ENCODE measurements around the gene SLC25A6. TPM values are rescaled to one million over a fixed set of nuclear protein-coding genes. Genes with fewer than 3 reads are reported as not detected.

SLC25A6 gene
- polyA plus RNA-seq, 1 of the 3 experiments (the other 2 are of a cell fraction): 981 TPM

- Histone ChIP-seq H3K9me3 (no peaks in the 10 kb centered on the region), H3K4me2 (no peak overlapping the region), H3K79me2 (ENCODE audit: insufficient read depth) (no peaks in the 10 kb centered on the region), H3K36me3 (replicated peaks in 1 of 2; ENCODE audit: control insufficient read depth in 1 of 2, insufficient read depth in 2 of 2, low read length in 1 of 2) (peaks cover 0 to 12% of the 10 kb centered on the region in 2 experiments), H2AFZ (ENCODE audit: low read depth) (no peak overlapping the region), H3K4me3 (ENCODE audit: low read depth in 2 of 2, low read length in 1 of 2) (no peak overlapping the region), H3K27ac (ENCODE audit: low read depth in 2 of 2, low read length in 1 of 2) (no peak overlapping the region), H4K20me1 (ENCODE audit: insufficient read depth) (no peaks in the 10 kb centered on the region), H3F3A (replicated peaks; ENCODE audit: insufficient read depth) (no peaks in the 10 kb centered on the region), H3K4me1 (ENCODE audit: control insufficient read depth in 1 of 2, insufficient read depth in 2 of 2, low read depth in 1 of 2, low read length in 1 of 2) (no peaks in the 10 kb centered on the region), H3K9ac (no peak overlapping the region), H3K27me3 (ENCODE audit: insufficient read depth) (no peaks in the 10 kb centered on the region), H3K9me2 (no peaks in the 10 kb centered on the region)
- ChIA-PET POLR2A (no interaction called here), CTCF (no interaction called here)
- WGBS (ENCODE audit: low lambda C conversion rate): 97% methylated on average over 10 of the region's 10 CpGs
- no peak for DNase-seq
- TF ChIP-seq MEF2A (IDR thresholded peaks at IDR 0.05; ENCODE audit: borderline replicate concordance, low read depth) (no peak), YY1 (IDR thresholded peaks at IDR 0.05; ENCODE audit: low read depth) (no peak), CTCF (IDR thresholded peaks at IDR 0.05) (no peak), SIN3A (IDR thresholded peaks at IDR 0.05; ENCODE audit: borderline replicate concordance, low read depth, low read length) (no peak), CHD2 (IDR thresholded peaks at IDR 0.05; ENCODE audit: low read length, partially characterized antibody) (no peak), TEAD4 (IDR thresholded peaks at IDR 0.05; ENCODE audit: borderline replicate concordance, insufficient read depth) (no peak), MXI1 (IDR thresholded peaks at IDR 0.05; ENCODE audit: low read depth, low read length) (no peak), PBX3 (IDR thresholded peaks at IDR 0.05) (no peak), EZH2phosphoT487 (IDR thresholded peaks at IDR 0.05; ENCODE audit: borderline replicate concordance, low read depth) (no peak), RCOR1 (IDR thresholded peaks at IDR 0.05; ENCODE audit: low read length) (no peak), RAD21 (IDR thresholded peaks at IDR 0.05; ENCODE audit: low read length) (no peak), FOXJ3 (CRISPR knock-in tag; IDR thresholded peaks at IDR 0.05) (no peak), GABPA (IDR thresholded peaks at IDR 0.05; ENCODE audit: low read depth) (no peak), MAX (IDR thresholded peaks at IDR 0.05; ENCODE audit: low read depth) (no peak), FOSL2 (IDR thresholded peaks at IDR 0.05; ENCODE audit: borderline replicate concordance, low read depth) (no peak), JUND (IDR thresholded peaks at IDR 0.05) (no peak)
- TF ChIP-seq, protein P1, sequence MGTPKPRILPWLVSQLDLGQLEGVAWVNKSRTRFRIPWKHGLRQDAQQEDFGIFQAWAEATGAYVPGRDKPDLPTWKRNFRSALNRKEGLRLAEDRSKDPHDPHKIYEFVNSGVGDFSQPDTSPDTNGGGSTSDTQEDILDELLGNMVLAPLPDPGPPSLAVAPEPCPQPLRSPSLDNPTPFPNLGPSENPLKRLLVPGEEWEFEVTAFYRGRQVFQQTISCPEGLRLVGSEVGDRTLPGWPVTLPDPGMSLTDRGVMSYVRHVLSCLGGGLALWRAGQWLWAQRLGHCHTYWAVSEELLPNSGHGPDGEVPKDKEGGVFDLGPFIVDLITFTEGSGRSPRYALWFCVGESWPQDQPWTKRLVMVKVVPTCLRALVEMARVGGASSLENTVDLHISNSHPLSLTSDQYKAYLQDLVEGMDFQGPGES (IDR thresholded peaks at IDR 0.05; ENCODE audit: low read depth, low read length): no peak
- TF ChIP-seq, protein P2, sequence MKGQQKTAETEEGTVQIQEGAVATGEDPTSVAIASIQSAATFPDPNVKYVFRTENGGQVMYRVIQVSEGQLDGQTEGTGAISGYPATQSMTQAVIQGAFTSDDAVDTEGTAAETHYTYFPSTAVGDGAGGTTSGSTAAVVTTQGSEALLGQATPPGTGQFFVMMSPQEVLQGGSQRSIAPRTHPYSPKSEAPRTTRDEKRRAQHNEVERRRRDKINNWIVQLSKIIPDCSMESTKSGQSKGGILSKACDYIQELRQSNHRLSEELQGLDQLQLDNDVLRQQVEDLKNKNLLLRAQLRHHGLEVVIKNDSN (IDR thresholded peaks at IDR 0.05; ENCODE audit: borderline replicate concordance, low read depth): no peak
Measured at GRCh38 chrX:1430451-1430850, 38.5 kb upstream of the SLC25A6 start.

Data from SK-N-SH (cell line).